A549 (cell line): ENCODE measurements around the gene ADAM8. TPM values are rescaled to one million over a fixed set of nuclear protein-coding genes. Genes with fewer than 3 reads are reported as not detected.

ENCODE experiments used
- ATAC-seq, 2 experiments: fragments of 200-7000 bp in 1 of 2; fragments of >200 bp in 1 of 2; cut with Nextera tagmentation in 1 of 2; cut with Tn5 transposase in 1 of 2; 3 replicates each; pipeline versions ENCODE4 v1.8.0 to v1.9.1; 2018 to 2020; ENCODE audit warnings: mild to moderate bottlenecking in 1 of 2, moderate library complexity in 1 of 2
- CTCF ChIA-PET: fragments of 300-600 bp; sonication (Branson Sonifier 250); formaldehyde crosslinking; extraction: SDS; loops from one replicate; lab custom pipeline; 2021; ENCODE audit warnings: antibody characterized with exemption, inconsistent platforms; lab: Yijun Ruan, JAX
- POLR2A ChIA-PET: fragments of 350-600 bp; formaldehyde crosslinking; extraction: SDS; loops from one replicate; lab custom pipeline; 2021; ENCODE audit warnings: antibody characterized with exemption, inconsistent platforms; lab: Yijun Ruan, JAX
- DNase-seq, 2 experiments: peaks; one replicate each; pipeline versions ENCODE4 v3.0.0 to v3.0.0-alpha.2; 2011 to 2016; ENCODE audit warnings: low read depth in 1 of 2, low spot score in 1 of 2
- FAIRE-seq: peaks from 2 replicates; lab custom pipeline; 2011; peaks lifted over from hg19 to GRCh38; lab: Jason Lieb, UNC
- H3K27ac ChIP-seq, 2 experiments: fragments of >200 bp; sonication (Bioruptor Twin); formaldehyde crosslinking; 3 replicates each; pipeline ENCODE4 v1.5.1; 2016 to 2017
- H3K4me1 ChIP-seq: fragments of >200 bp; sonication (Bioruptor Twin); formaldehyde crosslinking; 3 replicates; pipeline ENCODE4 v1.6.1; 2016
- H3K4me2 ChIP-seq: fragments of >200 bp; sonication (Bioruptor Twin); formaldehyde crosslinking; 3 replicates; pipeline ENCODE4 v1.6.1; 2016
- H3K4me3 ChIP-seq: fragments of >200 bp; sonication (Bioruptor Twin); formaldehyde crosslinking; 3 replicates; pipeline ENCODE4 v1.5.1; 2016
- H3K9me3 ChIP-seq: fragments of >200 bp; sonication (Bioruptor Twin); formaldehyde crosslinking; 3 replicates; pipeline ENCODE4 v1.6.1; 2016
- CBX8 ChIP-seq: fragments of 200-600 bp; sonication (generic); IDR thresholded peaks from 2 replicates; pipeline ENCODE4 v1.6.1; 2016
- CEBPB ChIP-seq, 2 experiments: fragments of >200 bp in 1 of 2; sonication (Bioruptor Twin) in 1 of 2; formaldehyde crosslinking in 1 of 2; IDR thresholded peaks; 2 replicates each; pipeline ENCODE4 v1.6.1; 2012 to 2016
- ESRRA ChIP-seq: fragments of 150-350 bp; IDR thresholded peaks from 2 replicates; pipeline ENCODE4 v1.6.1; 2014; ENCODE audit warnings: mild to moderate bottlenecking, low read length, borderline replicate concordance
- FOXS1 ChIP-seq: fragments of 250-450 bp; sonication (Bioruptor Pico); IDR thresholded peaks from 2 replicates; pipeline ENCODE4 v1.5.0; 2020; ENCODE audit warnings: mild to moderate bottlenecking, moderate library complexity
- HDAC2 ChIP-seq: fragments of 200-600 bp; sonication (generic); IDR thresholded peaks from 2 replicates; pipeline ENCODE4 v1.6.1; 2016
- HOXB5 ChIP-seq: fragments of 250-450 bp; sonication (Bioruptor Pico); IDR thresholded peaks from 2 replicates; pipeline ENCODE4 v1.5.0; 2020; ENCODE audit warnings: mild to moderate bottlenecking, moderate library complexity
- JUNB ChIP-seq: fragments of >200 bp; sonication (Bioruptor Twin); formaldehyde crosslinking; IDR thresholded peaks from 2 replicates; pipeline ENCODE4 v1.6.1; 2016
- KDM1A ChIP-seq: fragments of 200-600 bp; sonication (generic); IDR thresholded peaks from 2 replicates; pipeline ENCODE4 v1.6.1; 2016; ENCODE audit warnings: low read depth, mild to moderate bottlenecking
- KDM5A ChIP-seq: fragments of 200-600 bp; sonication (generic); IDR thresholded peaks from 2 replicates; pipeline ENCODE4 v1.6.1; 2016; ENCODE audit warnings: antibody characterized with exemption, mild to moderate bottlenecking
- MAZ ChIP-seq: fragments of 150-350 bp; IDR thresholded peaks from 2 replicates; pipeline ENCODE4 v1.6.1; 2014; ENCODE audit warnings: antibody characterized with exemption, low read depth, low read length, borderline replicate concordance
- MYC ChIP-seq: IDR thresholded peaks from 2 replicates; pipeline ENCODE4 v1.6.1; 2012; ENCODE audit warnings: mild to moderate bottlenecking, inconsistent platforms, low read length, improper control_type of control experiment, borderline replicate concordance
- NFE2L2 ChIP-seq: fragments of 150-350 bp; conservative IDR thresholded peaks from 2 replicates; pipeline ENCODE4 v1.6.1; 2014; ENCODE audit warnings: low read length
- POLR2A ChIP-seq: IDR thresholded peaks from 2 replicates; pipeline ENCODE4 v1.6.1; 2012; ENCODE audit warnings: mild to moderate bottlenecking, low read length
- RARB ChIP-seq: fragments of 250-450 bp; sonication (Bioruptor Pico); IDR thresholded peaks from 2 replicates; pipeline ENCODE4 v1.8.0; 2021; ENCODE audit warnings: mild to moderate bottlenecking, moderate library complexity
- REST ChIP-seq: fragments of 200-600 bp; sonication (generic); IDR thresholded peaks from 2 replicates; pipeline ENCODE4 v1.6.1; 2016; ENCODE audit warnings: antibody characterized with exemption, mild to moderate bottlenecking, moderate library complexity
- RNF2 ChIP-seq: fragments of 200-600 bp; sonication (generic); IDR thresholded peaks from 2 replicates; pipeline ENCODE4 v1.6.1; 2016; ENCODE audit warnings: low read depth, mild to moderate bottlenecking, antibody characterized with exemption, moderate library complexity, borderline replicate concordance
- SREBF2 ChIP-seq: fragments of 450-650 bp; IDR thresholded peaks from 2 replicates; pipeline ENCODE4 v1.6.1; 2014; ENCODE audit warnings: mild to moderate bottlenecking, moderate library complexity
- TFCP2L1 ChIP-seq: fragments of 250-450 bp; sonication (Bioruptor Pico); IDR thresholded peaks from 2 replicates; pipeline ENCODE4 v1.5.0; 2021; ENCODE audit warnings: mild to moderate bottlenecking
- TP53 ChIP-seq: fragments of 250-450 bp; sonication (Bioruptor Pico); IDR thresholded peaks from 2 replicates; pipeline ENCODE4 v1.5.0; 2021; ENCODE audit warnings: mild to moderate bottlenecking, moderate library complexity
- ZNF302 ChIP-seq: fragments of 250-450 bp; sonication (Bioruptor Pico); IDR thresholded peaks from 2 replicates; pipeline ENCODE4 v1.9.0; 2021; ENCODE audit warnings: inconsistent platforms, mild to moderate bottlenecking, moderate library complexity
- ZSCAN20 ChIP-seq: fragments of 250-450 bp; sonication (Bioruptor Pico); IDR thresholded peaks from 2 replicates; pipeline ENCODE4 v1.8.0; 2022; ENCODE audit warnings: mild to moderate bottlenecking, moderate library complexity
- WGBS: methylation state at CpG from one replicate; pipeline ENCODE4 v1.1.6; 2017; ENCODE audit errors: missing lambda C conversion rate; 5-methylcytosine and 5-hydroxymethylcytosine counted together
- polyA plus RNA-seq, 4 experiments: library from polyadenylated mRNA; depleted of rRNA in 3 of 4; stranded (reverse); fragments of >200 nt; fragmentation: RNase III in 1 of 4; extraction: RNeasy Plus Mini Kit Qiagen cat#74134 plus additional on column Dnase treatment in 1 of 4; gene quantifications; 2 replicates in 3 of 4; 3 replicates in 1 of 4; pipeline ENCODE4 v1.2.3, GENCODE V29; 2011 to 2017
- TF ChIP-seq, protein P1 (sequence below): IDR thresholded peaks from 2 replicates; pipeline ENCODE4 v1.6.1; 2012
- TF ChIP-seq, protein P2 (sequence below): IDR thresholded peaks from 2 replicates; pipeline ENCODE4 v1.6.1; 2012; ENCODE audit warnings: low read depth, borderline replicate concordance
- TF ChIP-seq, protein P3 (sequence below): fragments of 450-650 bp; IDR thresholded peaks from 2 replicates; pipeline ENCODE4 v1.6.1; 2014; ENCODE audit warnings: antibody characterized with exemption
- TF ChIP-seq, protein P4 (sequence below): fragments of 250-450 bp; sonication (Bioruptor Pico); IDR thresholded peaks from 2 replicates; pipeline ENCODE4 v1.5.0; 2021; ENCODE audit warnings: mild to moderate bottlenecking, moderate library complexity, borderline replicate concordance

Gene ADAM8
- polyA plus RNA-seq, 2 of the 4 experiments (the other 2 are of a cell fraction), result 1.4 to 4.1 TPM

DNA sequence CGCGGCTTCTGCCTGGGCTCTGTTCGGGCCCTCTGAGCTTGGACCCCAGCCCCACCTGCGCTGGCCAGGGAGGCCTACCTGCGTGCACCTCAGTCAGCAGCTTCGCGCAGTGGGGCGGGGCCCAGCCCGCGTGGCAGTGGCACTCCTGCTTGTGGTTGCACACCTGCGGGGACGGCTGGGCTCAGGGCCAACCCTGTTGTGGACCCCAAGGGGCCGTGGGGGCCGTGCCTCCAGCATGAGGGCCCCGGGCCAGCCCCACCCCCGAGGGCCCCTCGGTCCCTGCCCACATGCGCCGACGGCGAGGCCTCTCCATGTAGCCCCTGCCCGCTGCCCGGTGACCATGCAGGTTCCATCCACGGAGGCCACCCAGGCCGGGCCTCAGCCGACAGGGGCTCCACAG, 7.3 kb downstream of the ADAM8 start (continued):
- TF ChIP-seq, protein P1, sequence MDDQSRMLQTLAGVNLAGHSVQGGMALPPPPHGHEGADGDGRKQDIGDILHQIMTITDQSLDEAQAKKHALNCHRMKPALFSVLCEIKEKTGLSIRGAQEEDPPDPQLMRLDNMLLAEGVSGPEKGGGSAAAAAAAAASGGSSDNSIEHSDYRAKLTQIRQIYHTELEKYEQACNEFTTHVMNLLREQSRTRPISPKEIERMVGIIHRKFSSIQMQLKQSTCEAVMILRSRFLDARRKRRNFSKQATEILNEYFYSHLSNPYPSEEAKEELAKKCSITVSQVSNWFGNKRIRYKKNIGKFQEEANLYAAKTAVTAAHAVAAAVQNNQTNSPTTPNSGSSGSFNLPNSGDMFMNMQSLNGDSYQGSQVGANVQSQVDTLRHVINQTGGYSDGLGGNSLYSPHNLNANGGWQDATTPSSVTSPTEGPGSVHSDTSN, result no peak
- no peak for TF ChIP-seq SREBF2
- no peak for TF ChIP-seq REST
- no peak for TF ChIP-seq ZSCAN20 (CRISPR knock-in tag)
- TF ChIP-seq POLR2A, result no peak
- TF ChIP-seq TP53 (CRISPR knock-in tag), result no peak
- no peak for TF ChIP-seq KDM5A
- no peak for TF ChIP-seq CEBPB (IDR thresholded peaks at IDR 0.05)
- no peak for TF ChIP-seq JUNB

DNA sequence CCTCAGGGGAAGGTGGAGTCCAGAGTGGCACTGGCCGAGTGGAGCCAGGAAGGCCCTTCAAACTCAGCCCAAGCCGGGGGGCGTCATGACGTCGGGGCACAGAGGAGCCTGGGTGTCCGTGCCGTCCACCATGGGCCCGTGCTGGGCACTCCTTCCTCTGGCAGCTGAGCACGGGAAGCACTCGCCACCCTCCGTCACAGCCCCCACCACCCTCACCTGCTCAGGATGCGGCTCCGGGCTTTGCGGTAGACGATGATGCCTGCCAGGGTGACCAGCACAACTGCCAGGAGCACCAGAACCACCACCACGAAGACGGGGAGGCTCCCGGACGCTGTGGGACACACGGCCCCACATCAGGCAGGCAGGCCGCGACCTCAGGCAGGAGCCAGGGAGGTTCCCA, 8.1 kb downstream of the ADAM8 start:
- 90% methylated on average over 4 of the region's 22 CpGs for WGBS
- Histone ChIP-seq H3K4me3 (no peak overlapping the region), H3K4me1 (peaks cover 20% of the 10 kb centered on the region), H3K9me3 (no peaks in the 10 kb centered on the region), H3K27ac (no peak overlapping the region), H3K4me2 (no peak overlapping the region)
- FAIRE-seq (no peak), DNase-seq (no peak), ATAC-seq (no peak)
- POLR2A ChIA-PET, result no interaction called here
- no peak for TF ChIP-seq HDAC2
- TF ChIP-seq NFE2L2, result no peak
- TF ChIP-seq, protein P2, sequence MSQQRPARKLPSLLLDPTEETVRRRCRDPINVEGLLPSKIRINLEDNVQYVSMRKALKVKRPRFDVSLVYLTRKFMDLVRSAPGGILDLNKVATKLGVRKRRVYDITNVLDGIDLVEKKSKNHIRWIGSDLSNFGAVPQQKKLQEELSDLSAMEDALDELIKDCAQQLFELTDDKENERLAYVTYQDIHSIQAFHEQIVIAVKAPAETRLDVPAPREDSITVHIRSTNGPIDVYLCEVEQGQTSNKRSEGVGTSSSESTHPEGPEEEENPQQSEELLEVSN, result no peak
- no peak for TF ChIP-seq CBX8
- no peak for TF ChIP-seq RARB (CRISPR knock-in tag)
- TF ChIP-seq ZNF302 (CRISPR knock-in tag), result no peak
- no peak for TF ChIP-seq MYC
- TF ChIP-seq KDM1A, result no peak
- TF ChIP-seq, protein P3, sequence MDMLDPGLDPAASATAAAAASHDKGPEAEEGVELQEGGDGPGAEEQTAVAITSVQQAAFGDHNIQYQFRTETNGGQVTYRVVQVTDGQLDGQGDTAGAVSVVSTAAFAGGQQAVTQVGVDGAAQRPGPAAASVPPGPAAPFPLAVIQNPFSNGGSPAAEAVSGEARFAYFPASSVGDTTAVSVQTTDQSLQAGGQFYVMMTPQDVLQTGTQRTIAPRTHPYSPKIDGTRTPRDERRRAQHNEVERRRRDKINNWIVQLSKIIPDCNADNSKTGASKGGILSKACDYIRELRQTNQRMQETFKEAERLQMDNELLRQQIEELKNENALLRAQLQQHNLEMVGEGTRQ, result no peak
- TF ChIP-seq REST, result no peak
- TF ChIP-seq, protein P4, sequence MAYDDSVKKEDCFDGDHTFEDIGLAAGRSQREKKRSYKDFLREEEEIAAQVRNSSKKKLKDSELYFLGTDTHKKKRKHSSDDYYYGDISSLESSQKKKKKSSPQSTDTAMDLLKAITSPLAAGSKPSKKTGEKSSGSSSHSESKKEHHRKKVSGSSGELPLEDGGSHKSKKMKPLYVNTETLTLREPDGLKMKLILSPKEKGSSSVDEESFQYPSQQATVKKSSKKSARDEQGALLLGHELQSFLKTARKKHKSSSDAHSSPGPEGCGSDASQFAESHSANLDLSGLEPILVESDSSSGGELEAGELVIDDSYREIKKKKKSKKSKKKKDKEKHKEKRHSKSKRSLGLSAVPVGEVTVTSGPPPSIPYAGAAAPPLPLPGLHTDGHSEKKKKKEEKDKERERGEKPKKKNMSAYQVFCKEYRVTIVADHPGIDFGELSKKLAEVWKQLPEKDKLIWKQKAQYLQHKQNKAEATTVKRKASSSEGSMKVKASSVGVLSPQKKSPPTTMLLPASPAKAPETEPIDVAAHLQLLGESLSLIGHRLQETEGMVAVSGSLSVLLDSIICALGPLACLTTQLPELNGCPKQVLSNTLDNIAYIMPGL (CRISPR knock-in tag), result no peak
- TF ChIP-seq POLR2A, result no peak
- TF ChIP-seq MAZ, result no peak
- TF ChIP-seq KDM5A, result no peak
- TF ChIP-seq HOXB5 (CRISPR knock-in tag), result no peak
- TF ChIP-seq FOXS1 (CRISPR knock-in tag), result no peak
- no peak for TF ChIP-seq RNF2
- TF ChIP-seq ESRRA, result no peak
- TF ChIP-seq TFCP2L1 (CRISPR knock-in tag), result no peak
- CTCF ChIA-PET, result interaction anchor here (1.2 to 3.1 kb wide), 2 partner anchors 27 to 39 kb away, joined by 3 to 9 read pairs; no protein-coding TSS in a partner anchor
